ENCODE measurements around the gene ERCC1. TPM values are rescaled to one million over a fixed set of nuclear protein-coding genes. Genes with fewer than 3 reads are reported as not detected.

Gene ERCC1
- total RNA-seq, 6 donors from 2014 or later: 53.7 to 102 (median 76.2) TPM

DNA sequence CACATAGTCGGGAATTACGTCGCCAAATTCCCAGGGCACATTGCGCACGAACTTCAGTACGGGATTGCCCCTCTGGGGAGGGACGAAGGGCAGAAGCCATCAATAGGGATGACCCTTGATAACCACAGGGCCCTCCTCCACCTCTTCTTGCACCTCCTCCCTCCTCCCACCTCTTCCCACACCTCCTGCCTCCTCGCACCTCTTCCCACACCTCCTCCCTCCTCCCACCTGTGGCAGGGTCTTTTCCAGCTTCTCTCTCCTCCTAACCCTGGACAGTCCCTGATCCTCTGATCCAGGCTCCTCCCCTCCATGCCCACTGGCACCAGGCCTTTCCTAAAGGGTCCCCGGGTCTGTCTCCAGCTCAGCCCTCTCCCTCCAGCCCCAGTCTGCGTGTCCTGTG lies 3.4 kb downstream of the ERCC1 start:
- DNase-seq (no peak), ATAC-seq (ENCODE audit: low FRiP score in 2 of 2) (no peak)
- H3K27ac ChIP-seq: no peak overlapping the region
- TF ChIP-seq CTCF (IDR thresholded peaks at IDR 0.05): no peak
- WGBS, 2 donors: 82 to 91% methylated on average over 10 of the region's 10 CpGs
- H3K4me1 ChIP-seq: peaks cover 24 to 45% (median 39%) of the 10 kb centered on the region in 4 donors
- H3K36me3 ChIP-seq: peaks cover 2 to 57% (median 35%) of the 10 kb centered on the region in 4 donors
- H3K9me3 ChIP-seq: no peaks in the 10 kb centered on the region
- no peak overlapping the region for H3K4me3 ChIP-seq
- H3K27me3 ChIP-seq: no peaks in the 10 kb centered on the region

DNA sequence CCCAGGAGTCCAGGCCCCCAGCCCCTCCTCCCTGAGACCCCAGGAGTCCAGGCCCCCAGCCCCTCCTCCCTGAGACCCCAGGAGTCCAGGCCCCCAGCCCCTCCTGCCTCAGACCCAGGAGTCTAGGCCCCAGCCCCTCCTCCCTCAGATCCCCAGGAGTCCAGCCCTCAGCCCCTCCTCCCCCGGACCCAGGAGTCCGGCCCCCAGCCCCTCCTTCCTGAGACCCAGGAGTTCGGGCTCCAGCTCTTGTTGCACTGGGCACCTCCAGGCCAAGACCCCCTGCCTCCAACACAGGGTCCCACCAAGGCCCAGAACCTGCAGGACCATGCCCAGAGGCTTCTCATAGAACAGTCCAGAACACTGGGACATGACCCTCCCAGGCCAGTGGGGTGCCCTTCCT lies 3.8 kb downstream of the ERCC1 start:
- Histone ChIP-seq H3K27me3 (no peaks in the 10 kb centered on the region), H3K27ac (peak overlapping the region in 3 of 4 donors; percentile 16 to 58 (median 44)), H3K4me3 (no peak overlapping the region), H3K36me3 (peaks cover 2 to 59% (median 37%) of the 10 kb centered on the region in 4 donors), H3K9me3 (no peaks in the 10 kb centered on the region), H3K4me1 (peaks cover 19 to 40% (median 36%) of the 10 kb centered on the region in 4 donors)
- DNase-seq (no peak), ATAC-seq (ENCODE audit: low FRiP score in 2 of 2) (no peak)
- TF ChIP-seq CTCF (IDR thresholded peaks at IDR 0.05) (no peak), POLR2AphosphoS5 (IDR thresholded peaks at IDR 0.05) (no peak), EP300 (IDR thresholded peaks at IDR 0.05) (no peak), POLR2A (IDR thresholded peaks at IDR 0.05) (no peak)
- no CpG with 5 or more reads among the region's 3 CpGs for WGBS, 2 donors

DNA sequence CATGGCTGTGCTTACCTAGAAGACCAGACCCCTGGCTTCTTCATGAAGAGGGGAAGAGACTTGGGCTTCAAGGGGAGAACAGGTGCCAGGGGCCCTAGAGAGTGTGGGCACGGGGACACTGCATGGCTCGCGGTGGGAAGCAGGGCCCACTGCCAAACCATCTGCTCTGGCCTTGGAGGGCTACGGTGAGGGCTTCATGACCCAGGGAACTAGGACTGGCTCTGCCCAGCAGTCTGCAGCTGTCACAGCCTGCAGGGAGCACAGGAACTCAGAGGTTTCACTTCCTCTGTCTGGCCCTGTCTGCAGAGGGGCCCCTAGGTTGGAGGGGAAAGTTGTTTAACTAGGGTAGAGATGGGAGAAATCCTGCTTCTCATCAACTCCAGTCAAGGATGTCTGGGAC lies 4.3 kb downstream of the ERCC1 start:
- TF ChIP-seq POLR2A (IDR thresholded peaks at IDR 0.05) (no peak), CTCF (IDR thresholded peaks at IDR 0.05) (no peak), POLR2AphosphoS5 (IDR thresholded peaks at IDR 0.05) (no peak)
- Histone ChIP-seq H3K27ac (peak overlapping the region; percentile 16 to 58 (median 50)), H3K4me3 (no peak overlapping the region), H3K4me1 (peaks cover 14 to 36% (median 33%) of the 10 kb centered on the region in 4 donors), H3K36me3 (peaks cover 2 to 64% (median 42%) of the 10 kb centered on the region in 4 donors), H3K9me3 (no peaks in the 10 kb centered on the region), H3K27me3 (no peaks in the 10 kb centered on the region)
- DNase-seq (peak in 1 of 2 donors; percentile 41), ATAC-seq (ENCODE audit: low FRiP score in 2 of 2) (peak in 1 of 2 donors; percentile 25)
- WGBS, 2 donors: 20 to 44% methylated on average over 2 to 4 of the region's 4 CpGs

DNA sequence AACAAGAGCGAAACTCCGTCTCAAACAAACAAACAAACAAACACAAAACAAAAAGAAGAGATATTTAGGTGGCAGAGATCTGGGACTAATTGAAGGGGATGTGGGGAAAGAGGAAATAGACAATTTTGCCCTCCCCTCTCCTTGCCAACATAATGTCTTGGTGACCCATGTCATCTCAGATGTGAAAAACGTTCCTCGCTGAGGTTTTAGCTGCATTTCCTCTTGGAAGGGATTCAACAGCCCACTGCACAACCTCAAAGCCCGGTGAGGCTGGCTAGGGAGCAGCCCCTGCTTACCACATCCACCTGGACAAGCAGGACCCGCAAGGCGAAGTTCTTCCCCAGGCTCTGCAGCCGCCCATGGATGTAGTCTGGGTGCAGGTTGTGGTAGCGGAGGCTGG lies 4.9 kb downstream of the ERCC1 start:
- 62 to 79% methylated on average over 6 to 9 of the region's 9 CpGs for WGBS, 2 donors

More for the DNA sequence above, 4.9 kb downstream of the ERCC1 start:
- Histone ChIP-seq H3K9me3 (no peaks in the 10 kb centered on the region), H3K4me3 (no peak overlapping the region), H3K4me1 (peaks cover 14 to 31% (median 28%) of the 10 kb centered on the region in 4 donors), H3K27me3 (no peaks in the 10 kb centered on the region), H3K27ac (peak overlapping the region in 2 of 4 donors; percentile 44 to 55), H3K36me3 (peaks cover 2 to 70% (median 47%) of the 10 kb centered on the region in 4 donors)
- TF ChIP-seq POLR2A (IDR thresholded peaks at IDR 0.05): no peak
- no peak for TF ChIP-seq EP300 (IDR thresholded peaks at IDR 0.05)
- no peak for TF ChIP-seq CTCF (IDR thresholded peaks at IDR 0.05)
- TF ChIP-seq POLR2AphosphoS5 (IDR thresholded peaks at IDR 0.05): no peak
- no peak for DNase-seq
- ATAC-seq (ENCODE audit: low FRiP score in 2 of 2): no peak
